ENCODE data around the gene MTNR1B.

MTNR1B gene

GRCh38 chr11:92969634-92970347 lies at the start of gene MTNR1B:
MTNR1B (plus strand) TSS chr11:92969651; CDS start chr11:92969726, 75 bp downstream.
- DNase-seq = no peak

- no peak for DNase-seq
Observed at GRCh38 chr11:92920331-92920730, 49.1 kb upstream of the MTNR1B start.

GRCh38 chr11:92922731-92923130 lies 46.7 kb upstream of the MTNR1B start:
- DNase-seq = no peak

GRCh38 chr11:92929246-92929645 lies 40.2 kb upstream of the MTNR1B start:
- DNase-seq = no peak

GRCh38 chr11:92929653-92930052 lies 39.8 kb upstream of the MTNR1B start:
- no peak for DNase-seq

- no peak for DNase-seq
Observed at GRCh38 chr11:92931746-92932422, 37.6 kb upstream of the MTNR1B start.

- DNase-seq = no peak
Observed at GRCh38 chr11:92939305-92939704, 30.1 kb upstream of the MTNR1B start.

- DNase-seq = no peak
Observed at GRCh38 chr11:92941676-92942571, 27.5 kb upstream of the MTNR1B start.

GRCh38 chr11:92946707-92947106 lies 22.7 kb upstream of the MTNR1B start:
- DNase-seq = no peak

GRCh38 chr11:92948116-92948515 lies 21.3 kb upstream of the MTNR1B start:
- no peak for DNase-seq

- no peak for DNase-seq
Observed at GRCh38 chr11:92954003-92954402, 15.4 kb upstream of the MTNR1B start.

- DNase-seq = no peak
Observed at GRCh38 chr11:92955860-92956259, 13.6 kb upstream of the MTNR1B start.

- DNase-seq = no peak
Observed at GRCh38 chr11:92960886-92961285, 8.6 kb upstream of the MTNR1B start.

GRCh38 chr11:92962446-92962845 lies 7.0 kb upstream of the MTNR1B start:
- DNase-seq = no peak

GRCh38 chr11:92964471-92964870 lies 5.0 kb upstream of the MTNR1B start:
- DNase-seq = no peak

GRCh38 chr11:92965196-92965595 lies 4.3 kb upstream of the MTNR1B start:
- DNase-seq = no peak

- DNase-seq = no peak
Observed at GRCh38 chr11:92967178-92967577, 2.3 kb upstream of the MTNR1B start.

- no peak for DNase-seq
Observed at GRCh38 chr11:92967867-92968266, 1.6 kb upstream of the MTNR1B start.

GRCh38 chr11:92969293-92969633 lies 188 bp upstream of the MTNR1B start:
- DNase-seq = no peak

GRCh38 chr11:92972248-92972647 lies 2.8 kb downstream of the MTNR1B start:
- no peak for DNase-seq

- no peak for DNase-seq
Observed at GRCh38 chr11:92975285-92975684, 5.8 kb downstream of the MTNR1B start.

- DNase-seq = no peak
Observed at GRCh38 chr11:92976681-92977080, 7.2 kb downstream of the MTNR1B start.

- DNase-seq = no peak
Observed at GRCh38 chr11:92977401-92977800, 8.0 kb downstream of the MTNR1B start.

Data from NCI-H1048 (cell line).